SK-N-MC (cell line): ENCODE results near the gene NIM1K.

Source experiments
- DNase-seq: peaks from one replicate; pipeline ENCODE4 v3.0.0-alpha.2; 2011; ENCODE audit warnings: low read depth, low spot score
- H3K27ac ChIP-seq: fragments of 200-600 bp; sonication (generic); 2 replicates; pipeline ENCODE4 v1.5.1; 2016; ENCODE audit warnings: mixed run types
- H3K36me3 ChIP-seq: fragments of 200-600 bp; sonication (generic); 2 replicates; pipeline ENCODE4 v1.6.1; 2017; ENCODE audit warnings: antibody characterized with exemption, low read length, mixed read lengths; ENCODE audit not compliant: insufficient read depth
- H3K4me3 ChIP-seq: fragments of 200-600 bp; sonication (generic); 2 replicates; pipeline ENCODE4 v1.5.1; 2016
- H3K9ac ChIP-seq: fragments of 200-600 bp; sonication (generic); 2 replicates; pipeline ENCODE4 v1.8.0; 2017; ENCODE audit warnings: mixed run types, mixed read lengths; ENCODE audit not compliant: insufficient read length
- H3K9me3 ChIP-seq: fragments of 200-600 bp; sonication (generic); 2 replicates; pipeline ENCODE4 v1.6.1; 2017; ENCODE audit warnings: low read depth, mild to moderate bottlenecking, antibody characterized with exemption, low read length, moderate library complexity, mixed read lengths
- EZH2 ChIP-seq: fragments of 200-600 bp; sonication (generic); IDR thresholded peaks from one replicate; pipeline ENCODE4 v1.6.1; 2017; ENCODE audit warnings: antibody characterized with exemption
- FOXP2 ChIP-seq: optimal IDR thresholded peaks from 2 replicates; pipeline ENCODE3; 2011; ENCODE audit warnings: mild to moderate bottlenecking, moderate library complexity; ENCODE audit not compliant: insufficient read depth; ENCODE audit errors: extremely low read length, control extremely low read depth
- POLR2AphosphoS5 ChIP-seq: IDR thresholded peaks from 2 replicates; pipeline ENCODE4 v1.6.1; 2012; ENCODE audit warnings: mild to moderate bottlenecking, low read depth, low read length, borderline replicate concordance

Gene NIM1K

GRCh38 chr5:43227655-43228054, 35.6 kb downstream of the NIM1K start:
- Histone ChIP-seq H3K4me3 (no peak overlapping the region), H3K9ac (no peak overlapping the region), H3K27ac (no peak overlapping the region), H3K36me3 (no peaks in the 10 kb centered on the region), H3K9me3 (no peaks in the 10 kb centered on the region)
- TF ChIP-seq FOXP2, result no peak
- no peak for TF ChIP-seq POLR2AphosphoS5
- no peak for TF ChIP-seq EZH2
- DNase-seq, result no peak

DNA sequence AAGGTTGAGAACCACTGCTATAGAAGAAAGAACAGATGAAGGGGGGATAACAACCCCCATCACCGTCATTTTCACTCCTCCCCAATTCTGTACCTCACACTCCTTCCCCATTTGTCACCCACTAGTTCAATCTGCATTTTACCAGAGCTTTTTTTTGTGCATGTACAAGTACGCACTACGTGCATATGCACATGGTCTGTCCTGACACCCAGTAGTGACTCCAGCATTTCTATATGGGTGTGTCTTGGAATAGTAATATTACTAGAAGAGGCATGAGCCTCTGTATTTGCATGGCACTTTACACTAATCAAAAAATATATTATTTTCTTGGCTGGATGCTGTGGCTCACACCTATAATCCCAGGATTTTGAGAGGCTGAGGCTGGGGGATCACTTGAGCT, 38.7 kb downstream of the NIM1K start:
- H3K9ac ChIP-seq, result no peak overlapping the region
- H3K9me3 ChIP-seq, result no peaks in the 10 kb centered on the region
- no peak for TF ChIP-seq FOXP2
- no peak for TF ChIP-seq POLR2AphosphoS5
- TF ChIP-seq EZH2, result no peak
- H3K36me3 ChIP-seq, result no peaks in the 10 kb centered on the region
- DNase-seq, result no peak
- no peak overlapping the region for H3K4me3 ChIP-seq
- H3K27ac ChIP-seq, result no peak overlapping the region

DNA sequence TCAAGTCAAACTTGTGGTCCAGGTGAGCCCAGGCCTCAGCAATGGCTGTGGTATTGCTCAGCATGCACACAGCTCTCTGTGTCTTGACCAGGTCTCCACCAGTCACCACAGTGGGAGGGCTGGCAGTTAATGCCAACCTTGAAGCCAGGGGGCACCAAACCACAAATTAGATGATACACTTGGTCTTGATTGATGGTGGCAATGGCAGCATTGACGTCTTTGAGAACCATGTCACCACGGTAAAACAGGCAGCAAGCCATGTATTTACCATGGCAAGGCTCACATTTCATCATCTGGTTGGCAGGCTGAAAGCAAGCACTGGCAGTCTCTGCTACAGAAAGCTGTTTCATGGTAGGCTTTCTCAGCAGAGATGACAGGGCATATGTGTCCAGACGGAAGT, 40.0 kb downstream of the NIM1K start:
- Histone ChIP-seq H3K4me3 (no peak overlapping the region), H3K9ac (no peak overlapping the region), H3K9me3 (no peaks in the 10 kb centered on the region), H3K27ac (no peak overlapping the region), H3K36me3 (no peaks in the 10 kb centered on the region)
- TF ChIP-seq EZH2, result no peak
- no peak for DNase-seq

GRCh38 chr5:43232943-43233833, 41.2 kb downstream of the NIM1K start:
- no peak for DNase-seq
- Histone ChIP-seq H3K4me3 (no peak overlapping the region), H3K36me3 (no peaks in the 10 kb centered on the region), H3K9ac (no peak overlapping the region), H3K9me3 (no peaks in the 10 kb centered on the region), H3K27ac (no peak overlapping the region)
- TF ChIP-seq FOXP2 (no peak), EZH2 (no peak), POLR2AphosphoS5 (no peak)

DNA sequence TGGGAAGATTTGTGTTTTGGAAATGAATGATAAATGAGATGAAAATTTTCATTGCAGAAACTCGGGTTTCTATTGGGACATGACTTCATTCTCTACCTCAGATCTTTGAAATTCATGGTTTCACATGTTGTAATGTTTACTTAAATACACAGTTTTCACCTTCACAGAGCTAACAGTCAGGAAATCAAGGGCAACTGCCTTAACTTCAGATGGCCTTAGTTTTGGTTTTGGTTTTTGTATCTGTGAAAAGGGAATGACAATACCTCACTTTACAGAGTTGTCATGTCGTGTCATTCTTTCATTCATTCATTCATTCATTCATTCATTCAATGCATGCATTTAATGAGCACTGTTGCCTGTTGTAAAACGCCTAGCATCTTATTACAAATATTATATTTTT, 41.9 kb downstream of the NIM1K start:
- DNase-seq, result no peak
- no peaks in the 10 kb centered on the region for H3K9me3 ChIP-seq
- no peak overlapping the region for H3K9ac ChIP-seq
- H3K36me3 ChIP-seq, result no peaks in the 10 kb centered on the region
- TF ChIP-seq EZH2 (no peak), POLR2AphosphoS5 (no peak), FOXP2 (no peak)
- no peak overlapping the region for H3K4me3 ChIP-seq
- H3K27ac ChIP-seq, result no peak overlapping the region

DNA sequence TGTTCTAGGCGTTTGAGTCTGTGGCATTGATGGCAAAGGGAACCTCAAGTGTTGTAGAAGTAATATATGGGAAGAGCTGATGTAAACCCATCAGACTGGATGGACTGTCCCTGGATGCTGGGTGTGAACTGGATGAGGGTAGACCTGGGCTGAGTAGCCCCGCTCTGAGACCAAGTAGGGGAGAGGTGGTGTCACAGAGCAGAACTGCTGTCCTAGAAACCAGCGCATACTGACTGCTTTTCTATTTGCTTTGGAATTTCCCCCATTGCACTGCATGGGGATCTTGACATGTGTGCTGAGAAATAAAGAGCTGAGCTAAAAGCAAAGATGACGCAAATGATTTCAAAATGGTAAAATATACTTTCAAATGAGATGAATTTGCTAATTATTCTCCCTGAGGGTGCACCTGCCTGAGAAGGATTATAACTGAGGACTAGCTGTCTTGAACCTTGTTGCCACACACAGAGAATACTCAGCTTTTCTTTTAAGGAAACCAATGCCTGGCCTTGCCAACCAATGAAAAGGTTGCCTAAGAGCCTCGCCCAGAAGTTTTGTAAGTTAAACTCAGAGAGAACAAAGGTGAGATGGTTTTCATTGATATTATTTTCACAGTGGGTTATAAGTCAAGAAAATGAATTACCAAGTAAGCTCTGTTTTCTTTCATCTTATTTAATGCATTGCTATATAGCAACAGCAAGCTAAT, 44.8 kb downstream of the NIM1K start:
- TF ChIP-seq EZH2, result no peak
- no peak for TF ChIP-seq FOXP2
- TF ChIP-seq POLR2AphosphoS5, result no peak
- H3K36me3 ChIP-seq, result no peaks in the 10 kb centered on the region
- H3K27ac ChIP-seq, result no peak overlapping the region
- H3K4me3 ChIP-seq, result no peak overlapping the region
- no peak for DNase-seq
- no peak overlapping the region for H3K9ac ChIP-seq
- H3K9me3 ChIP-seq, result no peaks in the 10 kb centered on the region

DNA sequence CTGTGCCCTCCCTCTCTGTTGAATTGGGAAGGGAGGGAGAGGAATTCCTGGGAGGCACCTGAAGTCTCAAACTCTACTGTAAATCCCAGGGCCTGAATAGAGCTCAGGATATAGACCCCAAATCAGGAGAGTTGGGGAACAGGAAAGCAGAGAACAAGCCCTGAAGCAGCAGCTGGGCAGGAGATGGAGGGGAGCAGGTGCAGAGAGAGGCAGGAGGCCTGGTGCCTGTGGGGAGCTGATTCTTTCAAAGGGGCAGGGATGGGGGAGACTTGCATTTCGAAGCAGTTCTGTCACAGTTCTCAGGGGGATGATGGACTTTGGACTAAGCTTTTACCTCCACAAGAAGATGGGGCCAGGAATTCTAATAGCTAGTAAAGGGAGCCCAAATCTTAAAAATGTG, 50.2 kb downstream of the NIM1K start:
- no peak overlapping the region for H3K27ac ChIP-seq

GRCh38 chr5:43243270-43243669, 51.2 kb downstream of the NIM1K start:
- H3K9me3 ChIP-seq, result no peaks in the 10 kb centered on the region
- TF ChIP-seq EZH2, result no peak
- TF ChIP-seq FOXP2, result no peak
- no peak for TF ChIP-seq POLR2AphosphoS5
- H3K36me3 ChIP-seq, result no peaks in the 10 kb centered on the region
- H3K4me3 ChIP-seq, result no peak overlapping the region
- H3K9ac ChIP-seq, result no peak overlapping the region
- no peak overlapping the region for H3K27ac ChIP-seq
- DNase-seq, result no peak

More for the DNA sequence above, 50.2 kb downstream of the NIM1K start:
- Histone ChIP-seq H3K9ac (no peak overlapping the region), H3K9me3 (no peaks in the 10 kb centered on the region), H3K4me3 (no peak overlapping the region), H3K36me3 (no peaks in the 10 kb centered on the region)
- DNase-seq, result no peak
- no peak for TF ChIP-seq POLR2AphosphoS5
- TF ChIP-seq EZH2, result no peak
- no peak for TF ChIP-seq FOXP2
